K562 (cell line): ENCODE results near the gene MRPL40. TPM values are rescaled to one million over a fixed set of nuclear protein-coding genes. Genes with fewer than 3 reads are reported as not detected.

Experiments
- ATAC-seq: fragments of 200-7000 bp; cut with Tn5 transposase; 3 replicates; pipeline ENCODE4 v1.9.1; 2020; ENCODE audit warnings: moderate library complexity
- BruUV-seq: library from RNA; stranded (reverse); fragments of 400-500 nt; replicated peaks from 2 replicates; lab custom pipeline; 2021; lab: Mats Ljungman, UMichigan
- CTCF ChIA-PET: fragments of 300-600 bp; formaldehyde crosslinking; extraction: SDS; loops from one replicate; lab custom pipeline; 2021; ENCODE audit warnings: low intra/inter-chr PET ratio; lab: Yijun Ruan, JAX
- POLR2A ChIA-PET: fragments of 300-600, 350-650 bp; sonication (Branson Sonifier 250); formaldehyde crosslinking; extraction: SDS; loops from one replicate; lab custom pipeline; 2021; ENCODE audit warnings: antibody characterized with exemption, inconsistent platforms; lab: Yijun Ruan, JAX
- DNase-seq, 4 experiments: peaks; one replicate each; pipeline versions ENCODE4 v3.0.0 to v3.0.0-alpha.2; 2011 to 2018; ENCODE audit warnings: low spot score in 3 of 4, mixed read lengths in 3 of 4; ENCODE audit errors: extremely low read depth in 1 of 4
- FAIRE-seq: peaks from 2 replicates; lab custom pipeline; 2011; peaks lifted over from hg19 to GRCh38; lab: Jason Lieb, UNC
- H2AFZ ChIP-seq: 2 replicates; pipeline ENCODE4 v1.6.0; 2011; ENCODE audit warnings: low read depth, low read length, control low read depth, inconsistent platforms
- H3K27ac ChIP-seq: fragments of 200-600 bp; 3 replicates; pipeline ENCODE4 v1.8.0; 2011; ENCODE audit warnings: low read depth, mild to moderate bottlenecking, control low read depth, inconsistent platforms, low read length, moderate library complexity, mixed read lengths; ENCODE audit errors: extremely low read depth
- H3K27me3 ChIP-seq, 2 experiments: fragments of 300-600 bp in 1 of 2; 2 replicates in 1 of 2; 3 replicates in 1 of 2; pipeline versions ENCODE4 v1.6.0 to v1.8.0; 2011; ENCODE audit warnings: inconsistent platforms in 2 of 2, low read length in 2 of 2, mild to moderate bottlenecking in 1 of 2, mixed read lengths in 1 of 2, moderate library complexity in 1 of 2; ENCODE audit not compliant: control insufficient read depth in 2 of 2, insufficient read depth in 2 of 2
- H3K36me3 ChIP-seq: fragments of 300-600 bp; 3 replicates; pipeline ENCODE4 v1.8.0; 2011; ENCODE audit warnings: mild to moderate bottlenecking, low read length, inconsistent platforms; ENCODE audit not compliant: control insufficient read depth, insufficient read depth
- H3K4me1 ChIP-seq, 2 experiments: fragments of 200-600 bp in 1 of 2; replicated peaks in 1 of 2; 2 replicates in 1 of 2; 3 replicates in 1 of 2; pipeline versions ENCODE4 v1.5.1 to v1.8.0; 2011; ENCODE audit warnings: inconsistent platforms in 2 of 2, low read length in 2 of 2, mild to moderate bottlenecking in 1 of 2, mixed read lengths in 1 of 2, moderate library complexity in 1 of 2; ENCODE audit not compliant: control insufficient read depth in 2 of 2, insufficient read depth in 2 of 2
- H3K4me2 ChIP-seq: 2 replicates; pipeline ENCODE4 v1.6.1; 2011; ENCODE audit warnings: low read length, control low read depth, inconsistent platforms, mixed read lengths; ENCODE audit not compliant: insufficient read depth
- H3K4me3 ChIP-seq: fragments of 200-600 bp; sonication (generic), shearing (Covaris generic); 2 replicates; pipeline ENCODE4 v1.5.1; 2016; ENCODE audit warnings: control low read depth, inconsistent platforms
- H3K79me2 ChIP-seq: fragments of 200-600 bp; 3 replicates; pipeline ENCODE4 v1.8.0; 2011; ENCODE audit warnings: low read length, inconsistent platforms; ENCODE audit not compliant: control insufficient read depth, insufficient read depth
- H3K9ac ChIP-seq, 2 experiments: 2 replicates each; pipeline versions ENCODE4 v1.6.0 to v1.6.1; 2011; ENCODE audit warnings: low read depth in 2 of 2, low read length in 2 of 2, control low read depth in 1 of 2, inconsistent platforms in 1 of 2, mild to moderate bottlenecking in 1 of 2, mixed read lengths in 1 of 2; ENCODE audit not compliant: insufficient read depth in 1 of 2
- H3K9me1 ChIP-seq: one replicate; pipeline ENCODE4 v1.6.0; 2011; ENCODE audit warnings: inconsistent platforms, mild to moderate bottlenecking, low read length, moderate library complexity; ENCODE audit not compliant: control insufficient read depth, insufficient read depth
- H3K9me3 ChIP-seq: replicated peaks from 2 replicates; pipeline ENCODE4 v1.5.1; 2011; ENCODE audit warnings: low read depth, low read length, inconsistent platforms; ENCODE audit not compliant: control insufficient read depth, insufficient read depth
- H4K20me1 ChIP-seq: replicated peaks from 2 replicates; pipeline ENCODE4 v1.6.1; 2011; ENCODE audit warnings: low read length, inconsistent platforms, mixed read lengths; ENCODE audit not compliant: control insufficient read depth, insufficient read depth
- CEBPB ChIP-seq: fragments of 450-650 bp; IDR thresholded peaks from 2 replicates; pipeline ENCODE4 v1.6.1; 2016; ENCODE audit warnings: missing genetic modification characterization, missing compliant biosample characterization
- JUNB ChIP-seq: fragments of 450-650 bp; formaldehyde crosslinking; conservative IDR thresholded peaks from 2 replicates; pipeline ENCODE4 v1.4.0; 2020; ENCODE audit warnings: mild to moderate bottlenecking
- KLF1 ChIP-seq: fragments of 450-650 bp; IDR thresholded peaks from 2 replicates; pipeline ENCODE4 v1.6.1; 2016; ENCODE audit warnings: missing genetic modification characterization, missing compliant biosample characterization
- RFX7 ChIP-seq: fragments of 250-450 bp; sonication (Bioruptor Pico); IDR thresholded peaks from 2 replicates; pipeline ENCODE4 v1.5.1; 2021; ENCODE audit warnings: mild to moderate bottlenecking
- SMAD3 ChIP-seq: fragments of 450-650 bp; formaldehyde crosslinking; conservative IDR thresholded peaks from 2 replicates; pipeline ENCODE4 v1.4.0; 2020; ENCODE audit warnings: mild to moderate bottlenecking
- WGBS: fragments of 100-300 bp; shearing (Covaris generic); methylation state at CpG from one replicate; pipeline ENCODE4 v1.1.6; 2016; ENCODE audit warnings: low coverage, mixed read lengths; ENCODE audit not compliant: insufficient coverage; ENCODE audit errors: missing lambda C conversion rate; 5-methylcytosine and 5-hydroxymethylcytosine counted together
- in situ Hi-C: fragments of 300-500 bp; cut with MboI; formaldehyde crosslinking; loops from 4 replicates; pipeline ENCODE4 v1.15.0; 2018; ENCODE audit warnings: inconsistent platforms, mixed read lengths
- intact Hi-C: fragments of 100-400 bp; cut with micrococcal nuclease; formaldehyde crosslinking; loops from 2 replicates; pipeline ENCODE4 v1.14.2; 2022
- polyA plus RNA-seq, 8 experiments: library from polyadenylated mRNA; depleted of rRNA in 4 of 8; stranded (reverse) in 5 of 8; unstranded in 3 of 8; fragments of >200 nt; fragmentation: Nextera tagmentation in 2 of 8; fragmentation: Illumina TruSeq in 1 of 8; extraction: Ambion mirVana in 2 of 8; extraction: Trizol in 1 of 8; gene quantifications; 2 replicates each; pipeline versions ENCODE4 v1.2.1 to v1.2.3, GENCODE V29; 2011 to 2014; ENCODE audit warnings: inconsistent platforms in 1 of 8, missing spikeins in 1 of 8
- total RNA-seq, 7 experiments: library from RNA; depleted of rRNA in 6 of 7; stranded (reverse); fragments of >200 nt in 6 of 7; fragmentation: Illumina TruSeq in 2 of 7; extraction: Trizol in 2 of 7; gene quantifications; 2 replicates each; pipeline versions ENCODE4 v1.2.1 to v1.2.3, GENCODE V29; 2011 to 2021; ENCODE audit warnings: low replicate concordance in 1 of 7
- TF ChIP-seq, protein P1 (sequence below), 2 experiments: IDR thresholded peaks in 1 of 2; conservative IDR thresholded peaks in 1 of 2; 2 replicates each; pipeline ENCODE4 v1.6.1; 2016; ENCODE audit warnings: low read depth in 2 of 2, mild to moderate bottlenecking in 1 of 2, missing compliant biosample characterization in 1 of 2, missing genetic modification characterization in 1 of 2, moderate library complexity in 1 of 2

The MRPL40 gene
- total and polyA plus RNA-seq, 9 of the 15 experiments (the other 6 are each of a cell fraction or from before 2014, with no cell fraction given): 132 to 652 (median 208) TPM

DNA sequence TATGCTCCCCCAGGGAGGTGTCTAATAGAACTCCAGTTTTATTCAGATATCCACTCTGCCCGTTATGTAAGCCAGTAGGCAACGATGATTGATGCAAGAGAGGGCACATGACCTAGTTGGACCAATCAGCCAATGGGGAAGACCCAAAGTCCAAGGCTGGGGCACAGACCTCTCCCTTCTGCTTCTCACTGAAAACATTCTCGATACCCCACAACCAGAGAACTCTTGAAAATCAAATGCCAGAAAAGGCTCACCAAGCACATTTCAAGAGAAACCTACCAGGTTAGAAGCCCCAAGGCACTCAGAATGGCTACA lies 8.2 kb upstream of the MRPL40 start:
- TF ChIP-seq RFX7: no peak
- TF ChIP-seq, protein P1, sequence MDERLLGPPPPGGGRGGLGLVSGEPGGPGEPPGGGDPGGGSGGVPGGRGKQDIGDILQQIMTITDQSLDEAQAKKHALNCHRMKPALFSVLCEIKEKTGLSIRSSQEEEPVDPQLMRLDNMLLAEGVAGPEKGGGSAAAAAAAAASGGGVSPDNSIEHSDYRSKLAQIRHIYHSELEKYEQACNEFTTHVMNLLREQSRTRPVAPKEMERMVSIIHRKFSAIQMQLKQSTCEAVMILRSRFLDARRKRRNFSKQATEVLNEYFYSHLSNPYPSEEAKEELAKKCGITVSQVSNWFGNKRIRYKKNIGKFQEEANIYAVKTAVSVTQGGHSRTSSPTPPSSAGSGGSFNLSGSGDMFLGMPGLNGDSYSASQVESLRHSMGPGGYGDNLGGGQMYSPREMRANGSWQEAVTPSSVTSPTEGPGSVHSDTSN (CRISPR knock-in tag; IDR thresholded peaks at IDR 0.05; ENCODE audit: low read depth): no peak
- TF ChIP-seq, protein P1 (tag; conservative IDR thresholded peaks at IDR 0.05; ENCODE audit: low read depth): peak; percentile 63
- 0 out of 2 replicates have a peak, but pooled peaks have one; percentile 10 for TF ChIP-seq KLF1 (tag)
- 0 out of 2 replicates have a peak, but pooled peaks have one; percentile 16 for TF ChIP-seq SMAD3 (CRISPR knock-in tag)
- no peak for TF ChIP-seq JUNB (CRISPR knock-in tag)
- TF ChIP-seq CEBPB: 0 out of 2 replicates have a peak, but pooled peaks have one; percentile 23
- FAIRE-seq (no peak), ATAC-seq (no peak), DNase-seq (no peak)
- Histone ChIP-seq H3K79me2 (peaks cover 100% of the 10 kb centered on the region), H3K9me1 (peaks cover 21% of the 10 kb centered on the region), H3K27me3 (no peaks in the 10 kb centered on the region), H3K9ac (no peak overlapping the region), H3K4me3 (no peak overlapping the region), H3K36me3 (peaks cover 49% of the 10 kb centered on the region), H3K4me1 (peaks cover 41 to 46% of the 10 kb centered on the region in 2 experiments), H4K20me1 (peaks cover 71% of the 10 kb centered on the region), H3K27ac (no peak overlapping the region), H2AFZ (no peak overlapping the region), H3K9me3 (no peaks in the 10 kb centered on the region), H3K4me2 (no peak overlapping the region)
- no TSS peak for BruUV-seq
- in situ Hi-C loops (no loop called here), intact Hi-C loops (no loop called here)
- POLR2A ChIA-PET: interaction anchor here (0.6 to 10.1 kb wide), 9 partner anchors 8 to 761 kb away, joined by 3 to 212 read pairs (median 5); partner anchors contain the start of genes C22orf39, CDC45, HIRA and MRPL40
- CTCF ChIA-PET: no interaction called here
- 75% methylated on average over 3 of the region's 3 CpGs for WGBS
